IPS-NIHi11 (cell line): ENCODE measurements around the gene NTSR2.

Source experiments
- DNase-seq: peaks from one replicate; pipeline ENCODE4 v3.0.0; 2012; ENCODE audit warnings: mixed read lengths, low spot score

The NTSR2 gene

DNA sequence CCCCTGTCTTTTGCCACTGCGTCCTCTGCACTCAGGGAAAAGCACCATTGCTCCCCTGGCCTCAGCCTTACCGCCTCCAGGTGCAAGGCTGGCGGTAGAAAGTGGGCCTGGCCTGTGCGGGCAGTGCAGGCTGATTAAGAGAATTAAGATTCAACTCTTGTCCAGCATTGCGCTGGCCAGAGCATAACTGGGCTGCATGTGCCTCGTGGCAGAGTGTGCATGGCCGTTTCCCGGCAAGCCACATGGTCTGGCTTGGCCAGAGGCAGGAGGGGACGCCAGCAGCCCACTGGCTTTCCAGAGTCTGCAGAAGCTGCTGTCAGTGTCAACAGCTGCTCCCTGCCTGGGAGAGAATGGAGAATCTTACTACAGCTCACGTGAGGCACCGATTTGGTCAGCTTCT, 12.3 kb downstream of the NTSR2 start:
- no peak for DNase-seq

DNA sequence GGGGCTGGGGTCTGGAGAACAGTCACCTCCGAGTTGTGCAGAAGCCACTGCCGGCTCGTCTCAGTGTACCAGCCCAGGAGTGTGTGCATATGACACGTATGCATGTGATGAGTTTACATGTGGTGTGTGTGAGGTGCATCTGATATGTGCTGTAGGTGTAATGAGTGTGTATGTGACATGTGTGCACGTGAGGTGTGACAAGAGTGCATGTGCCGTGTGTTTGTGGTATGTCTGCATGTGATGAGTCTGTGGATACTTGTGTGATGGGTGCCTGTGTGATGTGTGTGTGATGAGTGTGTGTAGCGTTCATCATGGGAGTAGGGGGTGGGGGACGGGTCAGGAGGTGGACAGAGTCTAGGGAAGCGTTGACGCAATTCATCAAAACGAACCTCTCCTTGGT, 12.8 kb downstream of the NTSR2 start:
- DNase-seq, result no peak

DNA sequence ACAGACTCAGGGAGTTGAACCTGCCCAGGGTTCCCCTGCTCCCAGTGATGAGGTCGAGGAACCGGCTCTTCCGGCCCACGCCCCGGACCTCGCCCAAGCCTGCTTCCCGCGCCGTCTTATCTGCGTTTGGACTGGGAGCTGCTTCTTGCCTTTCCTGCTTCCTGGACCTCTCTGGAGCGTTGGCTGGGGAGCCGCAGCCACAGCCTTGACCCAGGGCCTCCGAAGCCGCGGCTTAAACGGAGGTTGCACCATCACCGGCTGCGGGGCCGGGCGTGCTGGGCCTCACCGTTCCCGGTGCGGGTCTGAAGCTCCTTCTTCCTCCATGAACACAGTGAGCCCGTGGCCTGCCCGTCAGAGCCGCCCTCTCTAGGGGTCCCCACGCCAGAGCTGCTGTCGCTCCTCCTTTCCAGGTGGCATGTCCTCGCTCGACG, 13.3 kb downstream of the NTSR2 start:
- DNase-seq, result no peak

DNA sequence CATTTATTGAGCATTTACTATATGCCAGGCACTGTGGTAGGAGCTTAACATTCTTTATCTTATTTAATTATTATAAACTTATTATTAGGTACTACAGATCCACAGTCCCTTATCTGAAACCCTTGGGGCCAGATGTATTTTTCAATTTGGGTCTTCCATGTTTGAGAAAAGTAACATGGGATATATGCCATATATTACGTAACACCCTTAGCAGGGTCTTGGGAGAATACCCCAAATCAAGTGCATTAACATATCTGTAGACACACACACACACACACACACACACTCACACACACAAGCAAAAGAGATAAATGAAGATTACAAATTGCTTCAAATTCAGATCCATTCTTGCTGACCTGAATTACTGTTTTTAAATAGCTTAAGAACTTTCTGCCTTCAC, 13.7 kb downstream of the NTSR2 start:
- DNase-seq, result no peak

DNA sequence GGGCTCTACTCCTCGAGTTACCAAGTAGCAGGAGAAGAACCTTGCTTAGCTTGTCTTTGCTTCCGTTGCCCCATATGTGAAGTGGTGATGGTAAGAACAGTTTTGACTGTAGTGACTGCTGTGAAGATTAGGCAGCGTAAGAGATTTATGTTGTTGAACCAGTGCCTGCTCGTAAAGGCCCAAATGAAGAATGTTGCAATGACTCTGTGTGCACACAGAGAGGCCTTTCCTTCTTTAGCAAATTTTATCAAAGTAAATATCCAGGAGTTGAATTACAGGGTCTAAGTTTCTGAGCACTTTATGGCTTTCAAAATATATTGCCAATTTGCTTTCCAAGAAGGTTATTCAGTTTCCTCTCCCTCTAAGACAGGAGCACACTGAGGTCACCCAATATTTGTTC, 14.5 kb downstream of the NTSR2 start:
- no peak for DNase-seq

DNA sequence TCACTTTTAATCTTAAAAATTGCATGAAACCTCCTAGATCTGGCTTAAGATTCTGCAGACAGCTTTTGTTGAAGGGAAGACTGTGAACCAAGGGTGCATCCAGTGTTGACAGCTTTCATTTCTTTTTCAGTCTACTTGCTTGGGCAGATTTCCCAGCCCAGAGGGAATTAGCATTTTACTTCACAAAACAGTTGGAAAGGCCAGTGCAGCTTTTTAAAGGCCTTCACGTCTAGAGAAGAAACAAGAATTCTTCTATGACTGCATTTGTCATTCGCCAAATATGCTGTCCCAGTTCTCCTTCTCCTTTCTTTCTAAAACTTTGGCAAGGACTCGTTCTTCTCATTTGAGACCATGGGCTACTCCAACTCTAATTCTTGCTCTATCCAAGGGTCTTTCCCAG, 17.4 kb downstream of the NTSR2 start:
- DNase-seq, result no peak

DNA sequence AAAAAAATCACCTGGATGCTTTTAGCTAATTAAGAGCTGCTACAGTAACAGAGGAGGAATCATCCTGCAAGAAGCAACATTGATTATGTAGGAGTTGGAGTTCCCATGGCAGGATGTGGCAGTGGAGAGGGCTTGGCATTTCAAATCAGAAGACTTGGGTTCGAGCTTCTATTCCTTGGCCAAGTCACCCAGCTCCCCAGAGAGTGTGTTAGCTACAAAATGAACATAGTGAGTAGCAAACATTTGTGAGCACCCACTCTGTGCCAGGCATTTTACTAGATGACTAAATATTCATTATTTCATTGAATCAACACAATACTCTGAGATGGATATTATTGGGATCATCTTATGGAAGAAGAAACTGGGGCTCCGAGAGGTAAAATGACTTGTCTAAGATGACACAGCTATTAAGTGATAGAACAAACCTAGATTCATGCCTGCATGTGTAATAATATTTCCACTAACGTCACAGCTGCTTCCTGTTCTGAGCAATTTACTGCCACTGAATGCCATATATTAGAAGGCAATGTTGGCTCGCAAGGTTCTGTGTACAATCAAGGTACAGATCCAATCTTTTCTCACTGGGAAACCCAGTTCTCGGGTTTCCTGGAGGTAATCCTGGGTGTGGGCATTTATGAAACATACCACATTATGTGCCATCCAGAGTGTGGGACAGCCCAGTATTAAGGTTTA, 18.0 kb downstream of the NTSR2 start:
- DNase-seq, result no peak

DNA sequence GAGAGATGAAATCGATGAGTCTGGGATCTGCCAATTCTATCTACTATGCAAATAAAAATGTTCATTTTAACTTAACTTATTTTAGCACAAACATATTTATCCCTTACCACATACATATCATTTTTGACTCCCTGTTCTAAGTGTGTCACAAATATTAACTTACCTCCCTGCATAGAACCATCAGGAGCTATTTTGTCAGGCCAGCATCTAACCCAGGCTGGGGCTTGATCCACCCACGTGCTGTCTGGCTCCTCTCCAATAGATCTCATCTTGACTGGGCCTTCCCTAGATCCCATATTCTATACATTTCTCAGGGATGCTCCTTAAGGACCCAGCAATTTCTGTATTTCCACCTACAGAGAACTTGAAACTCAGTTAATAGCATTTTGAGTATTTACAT, 20.9 kb downstream of the NTSR2 start:
- DNase-seq, result no peak

DNA sequence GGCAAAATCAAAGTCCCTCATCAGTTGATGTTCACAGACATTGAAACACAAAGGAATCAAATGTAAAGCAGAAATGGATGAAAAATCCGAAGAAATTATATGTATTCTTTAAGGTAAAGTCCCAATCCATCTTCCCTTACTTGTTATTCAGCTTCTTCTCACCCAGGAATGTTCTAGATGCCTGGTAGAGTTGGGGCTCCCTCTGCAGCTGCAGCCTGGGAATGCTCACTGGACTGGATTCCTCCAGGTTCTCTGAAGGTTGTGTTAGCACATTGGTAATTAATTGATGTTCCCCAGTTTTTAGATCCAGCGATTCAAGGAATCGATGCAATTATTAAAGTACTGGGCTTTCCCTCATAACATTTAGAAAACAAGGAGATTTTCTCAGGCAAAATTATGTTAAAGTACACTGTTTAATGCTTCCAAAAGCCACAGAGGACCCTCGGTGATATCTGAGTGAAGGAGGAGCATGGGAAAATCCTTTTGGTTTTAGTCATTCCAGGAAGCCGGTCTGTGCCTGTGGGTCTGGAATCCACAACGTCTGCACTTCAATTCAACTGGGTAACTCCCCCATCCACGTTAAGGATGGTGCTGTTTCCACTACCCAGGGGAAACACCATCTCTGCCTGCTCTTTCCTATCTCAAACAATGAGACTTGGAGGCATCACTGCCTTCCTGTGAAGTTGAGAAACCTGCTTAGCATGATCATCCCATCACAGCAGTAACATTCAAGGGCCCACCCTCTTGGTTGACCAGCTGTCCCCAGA, 22.0 kb downstream of the NTSR2 start:
- no peak for DNase-seq

DNA sequence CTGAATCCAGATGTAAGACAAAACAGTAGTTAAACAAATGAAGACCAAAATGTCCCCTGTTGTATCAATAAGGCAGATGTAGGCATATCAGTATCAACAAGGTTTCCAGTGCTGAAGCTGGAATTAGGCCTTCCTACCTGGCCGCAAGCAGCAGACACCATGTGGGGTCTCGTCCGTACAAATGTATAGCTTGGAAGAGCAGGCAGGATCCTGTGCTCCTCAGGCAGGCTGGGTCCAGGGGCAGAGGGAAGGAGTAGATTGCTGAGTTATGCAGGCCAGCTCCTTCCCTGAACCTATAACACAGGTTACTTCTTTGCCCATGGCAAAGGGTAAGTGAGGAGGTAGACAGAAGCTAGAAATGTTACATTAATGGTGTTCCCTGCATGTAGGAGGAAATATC, 23.5 kb downstream of the NTSR2 start:
- no peak for DNase-seq

DNA sequence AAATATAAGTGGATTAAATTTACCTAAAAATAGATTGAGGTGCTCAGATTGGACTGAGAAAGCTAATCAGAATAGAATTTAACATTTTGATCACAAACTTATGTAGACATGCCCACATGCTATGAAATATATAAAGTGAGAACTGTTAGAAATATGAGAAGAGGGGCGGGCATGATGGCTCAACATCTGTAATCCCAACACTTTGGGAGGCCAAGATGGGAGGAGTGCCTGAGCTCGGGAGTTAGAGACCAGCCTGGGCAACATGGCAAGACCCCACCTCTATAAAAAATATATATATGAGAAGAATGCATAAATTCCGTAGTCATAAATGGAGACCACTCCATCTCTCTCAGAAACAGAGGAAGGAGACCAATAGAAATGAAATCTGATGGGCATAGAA, 25.7 kb downstream of the NTSR2 start:
- no peak for DNase-seq

DNA sequence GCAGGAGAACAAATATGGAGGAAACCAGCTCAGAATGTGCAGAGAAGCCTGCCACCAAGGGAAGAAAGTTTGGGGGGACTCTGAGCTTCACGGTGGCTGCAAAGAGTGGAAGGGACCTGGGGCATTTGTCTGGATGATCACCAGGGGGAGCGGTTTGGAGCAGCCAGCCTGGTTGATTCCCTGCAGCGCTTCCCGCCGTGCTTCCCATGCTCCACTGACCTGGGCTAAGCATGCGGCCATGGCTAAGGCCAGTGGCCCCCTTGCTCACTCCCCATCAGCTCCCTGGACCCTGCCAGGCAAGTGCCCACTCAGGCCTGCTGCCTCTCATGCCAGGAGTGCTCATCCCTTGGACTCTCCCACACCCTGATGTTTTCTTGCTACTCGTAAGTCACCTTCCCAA, 27.0 kb downstream of the NTSR2 start:
- peak; percentile 47 for DNase-seq

DNA sequence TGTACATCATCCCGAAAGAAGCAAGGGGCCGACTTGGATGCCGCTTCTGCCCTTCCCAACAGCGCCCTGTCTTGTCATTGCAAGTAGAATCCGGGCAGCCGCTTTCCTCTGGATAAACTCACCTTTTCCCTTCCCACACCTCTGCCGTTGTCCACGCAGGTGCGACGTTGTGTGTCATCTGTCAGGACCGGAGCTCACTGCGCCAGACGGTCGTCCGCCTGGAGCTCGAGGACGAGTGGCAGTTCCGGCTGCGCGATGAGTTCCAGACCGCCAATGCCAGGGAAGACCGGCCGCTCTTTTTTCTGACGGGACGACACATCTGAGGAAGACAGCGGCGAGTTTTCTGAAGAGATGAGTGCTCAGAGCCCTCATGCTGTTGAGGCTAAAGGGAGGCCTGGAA, 29.9 kb downstream of the NTSR2 start:
- no peak for DNase-seq

DNA sequence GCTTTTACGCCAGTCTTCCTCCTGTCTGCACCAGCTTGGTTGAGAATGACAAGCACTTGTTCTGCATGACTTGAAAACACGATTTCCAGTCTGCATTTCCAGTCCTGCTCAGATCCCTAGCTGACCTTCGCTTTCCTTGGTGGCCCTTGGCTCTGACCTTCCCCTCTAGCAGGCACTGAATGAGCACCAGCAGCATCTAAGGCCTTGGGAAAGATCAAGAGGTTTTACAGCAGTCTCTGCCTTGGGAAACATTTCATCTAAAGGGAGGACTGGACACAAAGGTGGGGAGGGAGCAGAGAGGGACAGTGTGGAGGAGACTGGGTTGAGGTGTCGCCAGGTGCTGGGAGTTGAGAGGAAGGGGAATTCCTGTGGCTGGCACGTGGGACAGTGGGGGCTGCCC, 30.5 kb downstream of the NTSR2 start:
- no peak for DNase-seq

DNA sequence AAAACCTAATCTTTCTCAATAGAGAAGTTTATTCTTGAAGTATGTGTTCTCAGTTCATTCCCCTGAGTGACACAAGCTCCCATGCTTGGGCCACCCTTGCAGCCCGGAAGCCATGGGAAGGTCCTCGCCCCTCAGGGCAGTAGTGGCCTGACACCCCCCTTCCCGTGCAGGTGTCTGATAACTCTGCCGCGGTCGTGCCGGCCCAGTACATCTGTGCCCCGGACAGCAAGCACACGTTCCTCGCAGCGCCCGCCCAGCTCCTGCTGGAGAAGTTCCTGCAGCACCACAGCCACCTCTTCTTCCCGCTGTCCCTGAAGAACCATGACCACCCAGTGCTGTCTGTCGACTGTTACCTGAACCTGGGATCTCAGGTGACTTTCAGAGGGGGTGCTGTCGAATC, 32.4 kb downstream of the NTSR2 start:
- DNase-seq, result no peak

DNA sequence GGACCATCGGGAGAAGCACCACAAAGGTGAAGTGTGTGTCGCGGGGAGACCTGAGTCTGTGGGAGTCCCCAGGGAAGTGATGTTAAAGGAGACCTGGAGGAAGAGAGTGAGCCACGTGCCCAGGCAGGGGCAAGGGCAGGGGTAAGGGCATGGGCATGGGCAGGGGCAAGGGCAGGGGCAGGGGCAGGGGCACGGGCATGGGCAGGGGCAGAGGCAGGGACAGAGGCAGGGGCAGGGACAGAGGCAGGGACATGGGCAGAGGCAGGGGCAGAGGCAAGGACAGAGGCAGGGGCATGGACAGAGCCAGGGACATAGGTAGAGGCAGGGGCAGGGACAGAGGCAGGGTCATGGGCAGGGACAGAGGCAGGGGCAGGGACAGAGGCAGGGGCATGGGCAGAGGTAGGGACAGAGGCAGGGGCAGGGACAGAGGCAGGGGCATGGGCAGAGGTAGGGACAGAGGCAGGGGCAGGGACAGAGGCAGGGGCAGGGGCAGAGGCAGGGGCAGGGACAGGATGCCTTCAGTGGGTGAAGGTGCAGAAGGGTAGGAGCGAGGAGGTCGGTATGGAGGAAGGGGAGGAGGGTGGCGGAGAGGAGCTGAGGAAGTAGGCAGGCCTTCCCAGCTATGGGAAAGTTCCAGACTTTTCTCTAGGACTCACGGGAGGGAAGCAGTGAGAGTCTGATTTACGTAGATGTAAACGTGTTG, 33.3 kb downstream of the NTSR2 start:
- DNase-seq, result no peak

DNA sequence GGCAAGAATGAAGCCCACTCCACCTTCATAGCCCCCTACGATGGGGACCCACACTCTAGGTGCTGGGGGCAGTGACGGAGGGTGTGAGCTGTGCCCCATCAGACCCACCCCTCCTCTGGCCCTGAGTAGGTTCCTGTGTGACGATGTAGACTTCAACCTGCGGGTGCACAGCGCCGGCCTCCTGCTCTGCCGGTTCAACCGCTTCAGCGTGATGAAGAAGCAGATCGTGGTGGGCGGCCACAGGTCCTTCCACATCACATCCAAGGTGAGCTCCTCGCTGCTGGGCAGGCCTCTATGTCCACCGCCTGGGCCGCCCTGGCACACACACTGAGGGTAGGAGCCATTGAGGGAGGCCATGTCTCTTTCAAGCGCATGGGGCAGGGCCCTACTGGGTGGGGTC, 34.9 kb downstream of the NTSR2 start:
- no peak for DNase-seq

DNA sequence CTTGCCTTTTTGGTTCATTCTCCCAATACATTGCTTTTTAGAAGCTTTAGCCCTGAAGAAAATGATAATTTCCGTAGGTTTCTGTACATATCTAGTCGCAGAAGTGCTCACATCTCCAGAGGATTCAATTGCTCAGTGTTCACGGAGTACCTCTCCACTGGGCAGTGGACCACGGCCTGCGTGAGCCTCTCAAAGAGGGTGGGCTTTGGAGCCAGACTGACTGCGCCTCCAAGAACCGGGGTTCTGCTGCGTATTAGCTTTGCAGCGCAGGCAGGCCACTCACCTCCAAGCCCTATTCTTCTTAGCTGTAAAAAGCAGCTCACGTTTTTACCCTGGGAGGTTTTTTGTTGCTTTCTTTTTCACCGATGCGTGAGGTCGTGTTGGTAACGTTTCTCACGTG, 35.4 kb downstream of the NTSR2 start:
- DNase-seq, result no peak

DNA sequence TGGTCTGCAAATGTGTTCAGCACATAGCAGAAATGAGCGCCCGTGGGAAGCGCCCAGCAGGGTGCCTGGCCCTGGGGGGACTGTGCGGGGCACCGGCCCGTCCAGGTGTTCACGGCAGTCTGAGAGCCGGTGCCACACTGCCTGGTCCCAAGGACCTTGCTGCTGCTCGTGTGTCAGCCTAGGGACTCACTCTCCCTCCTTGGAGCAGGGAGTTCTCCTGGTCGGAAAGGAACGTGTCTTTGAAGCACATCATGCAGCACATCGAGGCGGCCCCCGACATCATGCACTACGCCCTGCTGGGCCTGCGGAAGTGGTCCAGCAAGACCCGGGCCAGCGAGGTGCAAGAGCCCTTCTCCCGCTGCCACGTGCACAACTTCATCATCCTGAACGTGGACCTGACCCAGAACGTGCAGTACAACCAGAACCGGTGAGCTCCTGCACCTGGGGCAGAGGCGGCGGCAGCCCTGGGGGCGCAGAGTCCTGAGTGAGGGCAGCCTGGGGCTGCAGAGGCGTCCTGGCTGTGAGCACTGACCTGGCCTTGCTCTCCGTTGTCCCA, 36.0 kb downstream of the NTSR2 start:
- no peak for DNase-seq

DNA sequence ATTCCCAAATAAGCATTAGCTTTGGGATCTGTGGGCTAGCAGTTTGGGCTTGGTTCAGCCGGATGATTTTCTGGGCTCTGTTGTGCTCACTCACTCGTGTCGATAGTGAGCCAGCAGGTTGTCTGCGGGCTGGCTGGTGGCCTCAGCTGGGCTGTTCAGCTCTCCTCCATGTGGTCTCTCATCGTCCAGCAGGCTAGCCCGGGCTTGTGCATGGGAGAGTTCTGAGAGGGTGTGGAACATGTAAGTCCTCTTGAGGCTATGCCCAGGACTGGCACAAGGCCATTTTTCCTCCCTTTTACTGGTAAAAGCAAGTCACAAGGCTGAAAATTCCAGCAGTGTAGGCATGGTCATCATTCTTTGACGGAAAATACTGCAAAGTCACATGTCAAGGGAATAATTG, 38.5 kb downstream of the NTSR2 start:
- DNase-seq, result peak; percentile 29

DNA sequence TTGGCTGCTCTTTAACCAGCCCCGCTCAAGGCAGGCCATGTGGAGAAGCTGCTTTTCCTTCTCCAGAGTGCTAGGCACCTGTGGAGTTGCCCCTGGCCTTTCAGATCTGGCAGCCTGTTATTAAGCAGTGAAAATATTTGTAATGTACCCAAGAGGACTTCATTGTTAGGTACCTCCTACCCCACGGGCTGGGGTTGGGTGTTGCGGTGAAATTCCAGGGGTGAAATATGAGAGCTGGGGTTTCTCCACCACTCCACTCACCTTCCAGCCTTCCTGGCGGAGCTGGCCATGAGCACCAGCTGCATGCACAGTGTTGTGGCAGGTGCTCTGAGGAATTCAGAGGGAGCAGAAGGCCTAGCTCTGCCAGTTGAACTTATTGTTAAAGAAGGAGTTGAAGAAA, 39.1 kb downstream of the NTSR2 start:
- DNase-seq, result peak; percentile 55

DNA sequence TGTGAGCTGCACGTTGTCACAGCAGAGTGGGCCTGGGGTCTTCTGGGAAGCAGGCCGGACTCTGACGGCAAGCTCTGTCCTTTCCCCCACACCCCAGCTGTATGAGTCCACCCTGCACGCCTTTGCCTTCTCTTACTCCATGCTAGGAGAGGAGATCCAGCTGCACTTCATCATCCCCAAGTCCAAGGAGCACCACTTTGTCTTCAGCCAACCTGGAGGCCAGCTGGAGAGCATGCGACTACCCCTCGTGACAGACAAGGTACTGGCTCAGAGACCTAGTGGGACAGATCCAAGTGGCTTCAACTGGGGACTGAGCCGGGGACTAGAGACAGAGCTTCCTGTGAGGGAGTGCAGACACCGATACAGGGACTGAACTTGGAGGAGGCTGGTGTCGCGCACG, 40.1 kb downstream of the NTSR2 start:
- no peak for DNase-seq

DNA sequence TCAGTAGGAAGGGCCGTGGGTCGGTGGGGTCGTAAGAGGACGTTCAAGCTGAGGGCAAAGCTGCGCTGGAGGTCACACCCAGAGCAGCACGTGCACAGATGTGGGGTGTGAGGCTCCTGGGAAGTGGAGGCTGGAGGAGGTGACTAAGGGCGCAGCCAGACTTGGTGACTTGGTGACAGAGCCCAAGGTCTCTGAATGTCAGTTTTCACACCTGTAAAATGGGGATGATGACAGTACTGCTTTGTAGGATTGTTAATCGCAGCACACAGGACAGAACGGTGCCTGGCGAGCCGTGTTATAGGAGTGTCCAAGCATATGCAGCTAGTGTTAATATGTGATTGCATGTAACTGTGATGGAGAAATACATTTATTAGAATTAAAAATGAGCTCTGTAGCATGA, 40.8 kb downstream of the NTSR2 start:
- DNase-seq, result no peak
